ENCODE data around the gene OR6X1.
"Not testable (repeated sequence)": the region's sequence is repeated elsewhere in the genome, so short reads cannot be mapped to it uniquely, and the experiment has no call there.

Gene OR6X1

DNA sequence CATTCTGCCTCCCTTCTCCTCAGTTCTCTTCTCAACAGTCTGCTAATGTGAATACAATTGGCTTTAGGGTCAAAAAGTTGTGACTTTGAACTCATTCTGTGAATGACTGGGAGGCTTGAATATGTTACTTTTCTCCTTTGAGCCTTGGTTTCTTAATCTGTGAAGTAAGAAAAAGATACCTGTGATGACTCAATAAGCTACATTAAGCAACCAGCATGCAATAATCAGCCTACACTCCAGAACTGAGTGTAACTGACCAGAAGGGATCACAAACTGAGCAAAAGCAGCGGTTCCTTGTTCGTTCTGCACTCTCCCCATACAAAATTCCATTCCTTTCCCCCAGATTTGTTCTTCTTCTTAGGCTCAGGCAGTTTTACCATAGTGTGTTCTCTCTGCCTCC is 36.3 kb downstream of the OR6X1 start:
- no peak overlapping the region for H3K27ac ChIP-seq (ENCODE audit: low read length)
- H3K36me3 ChIP-seq (replicated peaks; ENCODE audit: low read depth, low read length) = peaks cover under 1% of the 10 kb centered on the region
- no peaks in the 10 kb centered on the region for H3K4me1 ChIP-seq (ENCODE audit: low read length)
- H2AFZ ChIP-seq (ENCODE audit: low read depth, low read length) = no peak overlapping the region
- no peak overlapping the region for H3K4me2 ChIP-seq (ENCODE audit: low read length)
- H3K79me2 ChIP-seq (ENCODE audit: low read length) = no peaks in the 10 kb centered on the region
- no peak for TF ChIP-seq EZH2phosphoT487 (IDR thresholded peaks at IDR 0.05; ENCODE audit: low read depth)
- TF ChIP-seq, protein P1, sequence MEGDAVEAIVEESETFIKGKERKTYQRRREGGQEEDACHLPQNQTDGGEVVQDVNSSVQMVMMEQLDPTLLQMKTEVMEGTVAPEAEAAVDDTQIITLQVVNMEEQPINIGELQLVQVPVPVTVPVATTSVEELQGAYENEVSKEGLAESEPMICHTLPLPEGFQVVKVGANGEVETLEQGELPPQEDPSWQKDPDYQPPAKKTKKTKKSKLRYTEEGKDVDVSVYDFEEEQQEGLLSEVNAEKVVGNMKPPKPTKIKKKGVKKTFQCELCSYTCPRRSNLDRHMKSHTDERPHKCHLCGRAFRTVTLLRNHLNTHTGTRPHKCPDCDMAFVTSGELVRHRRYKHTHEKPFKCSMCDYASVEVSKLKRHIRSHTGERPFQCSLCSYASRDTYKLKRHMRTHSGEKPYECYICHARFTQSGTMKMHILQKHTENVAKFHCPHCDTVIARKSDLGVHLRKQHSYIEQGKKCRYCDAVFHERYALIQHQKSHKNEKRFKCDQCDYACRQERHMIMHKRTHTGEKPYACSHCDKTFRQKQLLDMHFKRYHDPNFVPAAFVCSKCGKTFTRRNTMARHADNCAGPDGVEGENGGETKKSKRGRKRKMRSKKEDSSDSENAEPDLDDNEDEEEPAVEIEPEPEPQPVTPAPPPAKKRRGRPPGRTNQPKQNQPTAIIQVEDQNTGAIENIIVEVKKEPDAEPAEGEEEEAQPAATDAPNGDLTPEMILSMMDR (IDR thresholded peaks at IDR 0.05; ENCODE audit: low read depth, low read length) = no peak
- H3K27me3 ChIP-seq (ENCODE audit: low read depth, low read length) = peaks cover 7% of the 10 kb centered on the region
- no peak overlapping the region for H3K9ac ChIP-seq (ENCODE audit: low read length)
- H4K20me1 ChIP-seq (ENCODE audit: insufficient read depth, low read length) = no peaks in the 10 kb centered on the region
- no peak overlapping the region for H3K4me3 ChIP-seq (ENCODE audit: low read length)
- H3K9me3 ChIP-seq (ENCODE audit: insufficient read depth, low read length) = no peaks in the 10 kb centered on the region

GRCh38 chr11:123712627-123713026 is 41.7 kb downstream of the OR6X1 start:
- not testable (repeated sequence) for H3K27me3 ChIP-seq (ENCODE audit: low read depth, low read length); H2AFZ ChIP-seq (ENCODE audit: low read depth, low read length); H3K9me3 ChIP-seq (ENCODE audit: insufficient read depth, low read length); H3K79me2 ChIP-seq (ENCODE audit: low read length); H3K4me3 ChIP-seq (ENCODE audit: low read length); H4K20me1 ChIP-seq (ENCODE audit: insufficient read depth, low read length); H3K36me3 ChIP-seq (replicated peaks; ENCODE audit: low read depth, low read length); H3K4me2 ChIP-seq (ENCODE audit: low read length); H3K27ac ChIP-seq (ENCODE audit: low read length); H3K9ac ChIP-seq (ENCODE audit: low read length); H3K4me1 ChIP-seq (ENCODE audit: low read length)

GRCh38 chr11:123707606-123708205 is 46.6 kb downstream of the OR6X1 start:
- H3K27ac ChIP-seq (ENCODE audit: low read length) = no peak overlapping the region
- H3K9me3 ChIP-seq (ENCODE audit: insufficient read depth, low read length) = no peaks in the 10 kb centered on the region
- no peaks in the 10 kb centered on the region for H3K36me3 ChIP-seq (replicated peaks; ENCODE audit: low read depth, low read length)
- no peaks in the 10 kb centered on the region for H4K20me1 ChIP-seq (ENCODE audit: insufficient read depth, low read length)
- no peaks in the 10 kb centered on the region for H3K79me2 ChIP-seq (ENCODE audit: low read length)
- TF ChIP-seq, protein P1 (IDR thresholded peaks at IDR 0.05; ENCODE audit: low read depth, low read length) = peak; percentile 84
- TF ChIP-seq EZH2phosphoT487 (IDR thresholded peaks at IDR 0.05; ENCODE audit: low read depth) = no peak
- H3K4me3 ChIP-seq (ENCODE audit: low read length) = no peak overlapping the region
- no peak overlapping the region for H2AFZ ChIP-seq (ENCODE audit: low read depth, low read length)
- H3K9ac ChIP-seq (ENCODE audit: low read length) = no peak overlapping the region
- 0 out of 2 replicates have a peak, but pooled peaks cover 5% of the 10 kb centered on the region for H3K27me3 ChIP-seq (ENCODE audit: low read depth, low read length)
- H3K4me2 ChIP-seq (ENCODE audit: low read length) = no peak overlapping the region
- no peaks in the 10 kb centered on the region for H3K4me1 ChIP-seq (ENCODE audit: low read length)

GRCh38 chr11:123707206-123707605 is 47.1 kb downstream of the OR6X1 start:
- no peak for TF ChIP-seq EZH2phosphoT487 (IDR thresholded peaks at IDR 0.05; ENCODE audit: low read depth)
- TF ChIP-seq, protein P1 (IDR thresholded peaks at IDR 0.05; ENCODE audit: low read depth, low read length) = no peak
- Histone ChIP-seq H3K9me3 (ENCODE audit: insufficient read depth, low read length) (no peaks in the 10 kb centered on the region), H3K36me3 (replicated peaks; ENCODE audit: low read depth, low read length) (no peaks in the 10 kb centered on the region), H3K4me1 (ENCODE audit: low read length) (no peaks in the 10 kb centered on the region), H3K27me3 (ENCODE audit: low read depth, low read length) (0 out of 2 replicates have a peak, but pooled peaks cover 5% of the 10 kb centered on the region), H3K4me2 (ENCODE audit: low read length) (no peak overlapping the region), H3K27ac (ENCODE audit: low read length) (no peak overlapping the region), H3K9ac (ENCODE audit: low read length) (no peak overlapping the region), H3K4me3 (ENCODE audit: low read length) (no peak overlapping the region), H4K20me1 (ENCODE audit: insufficient read depth, low read length) (no peaks in the 10 kb centered on the region), H2AFZ (ENCODE audit: low read depth, low read length) (no peak overlapping the region), H3K79me2 (ENCODE audit: low read length) (no peaks in the 10 kb centered on the region)

Measured in OCI-LY3 (cell line).